HG03280 (cell line): ENCODE measurements around the gene PGRMC2.

Source experiments
- ATAC-seq: cut with Tn5 transposase; IDR thresholded peaks from one replicate; pipeline ENCODE4 v1.9.1; 2021; ENCODE audit warnings: mild to moderate bottlenecking, moderate library complexity; ENCODE audit not compliant: unreplicated experiment

The PGRMC2 gene

DNA sequence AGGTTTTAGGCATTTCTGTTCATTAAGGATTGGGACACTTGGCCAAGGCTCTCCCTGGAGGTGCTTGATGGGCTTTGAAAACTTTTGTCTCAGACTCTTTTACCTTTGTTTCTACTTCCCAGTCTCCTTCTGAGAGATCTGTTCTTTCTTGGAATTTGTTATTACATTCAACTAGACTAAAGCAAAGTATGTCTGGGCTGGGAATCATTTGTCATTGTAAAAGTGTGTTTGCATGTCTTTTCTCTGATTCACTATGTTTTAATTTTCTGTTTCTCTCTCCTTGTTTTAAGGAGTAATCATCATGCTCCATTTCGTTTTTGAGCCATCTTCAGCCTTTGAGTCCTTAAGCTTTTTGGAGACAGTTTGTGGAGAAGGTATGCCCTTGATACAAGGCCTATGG lies 12.2 kb upstream of the PGRMC2 start:
- ATAC-seq = no peak

DNA sequence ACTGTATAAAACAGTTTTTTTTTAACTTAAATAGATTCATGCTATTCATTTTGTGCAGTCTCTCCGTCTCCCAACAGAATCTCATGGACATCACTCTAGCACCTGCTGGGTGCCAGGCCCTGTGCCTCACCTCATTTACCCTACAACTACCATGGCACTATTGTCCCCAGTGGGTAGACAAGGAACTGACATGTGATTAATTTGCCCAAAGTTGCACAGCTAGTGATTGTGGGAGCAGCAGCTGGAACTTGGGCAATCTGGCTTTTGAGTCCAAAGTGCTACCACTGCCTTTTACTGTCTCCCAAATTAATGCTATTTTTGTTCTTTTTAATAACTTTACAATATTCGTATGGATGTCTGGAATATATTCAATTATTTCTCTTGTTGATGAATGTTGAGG lies 11.2 kb upstream of the PGRMC2 start:
- ATAC-seq = peak; percentile 76

DNA sequence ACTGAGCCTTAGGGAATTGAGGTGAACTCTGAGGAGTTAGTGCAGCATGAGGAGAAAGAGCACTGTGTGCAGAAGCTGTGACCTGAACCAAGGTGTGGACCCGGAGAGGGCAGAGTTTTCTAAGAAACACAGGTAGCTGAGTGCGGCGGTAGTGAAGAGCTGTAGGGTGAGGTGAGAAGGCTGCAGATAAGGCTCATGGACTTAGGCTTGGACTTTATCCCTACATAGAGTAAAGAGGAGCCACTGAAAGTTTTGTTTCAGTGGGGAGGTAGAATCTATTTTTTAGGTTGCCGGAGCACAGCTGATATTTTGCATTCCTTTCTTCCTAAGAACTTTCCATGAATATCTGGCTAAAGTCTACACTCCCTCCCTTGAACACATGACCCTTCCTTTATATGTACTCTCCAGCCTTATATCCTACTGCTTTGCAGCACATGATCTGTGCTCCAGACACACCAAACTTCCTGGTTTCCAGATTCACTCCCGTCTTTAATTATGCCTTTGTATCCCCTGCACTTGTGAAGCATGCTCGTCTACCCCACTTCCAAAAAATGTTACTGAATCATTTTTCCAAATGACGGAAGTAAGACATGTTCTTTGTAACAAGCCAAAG lies 10.6 kb upstream of the PGRMC2 start:
- ATAC-seq = no peak

DNA sequence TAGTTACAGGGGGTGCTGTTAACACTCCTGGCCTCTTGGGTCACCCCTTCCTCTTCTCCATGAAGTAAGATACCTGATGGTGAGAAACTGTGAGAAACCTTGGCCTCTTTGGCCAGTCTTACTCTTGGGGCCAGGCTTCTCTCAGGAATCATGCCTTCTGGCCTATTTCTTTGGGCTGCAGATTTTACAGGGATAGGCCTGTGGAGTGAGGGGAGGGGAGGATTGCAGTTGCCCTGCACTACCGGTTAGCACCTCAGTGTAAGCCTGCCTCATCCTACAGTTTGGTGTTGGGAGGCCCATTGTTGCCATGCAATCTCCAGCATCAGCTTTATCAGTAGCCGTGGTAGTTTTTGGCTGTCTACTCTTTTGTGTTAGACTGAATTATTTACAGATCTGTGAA lies 7.6 kb upstream of the PGRMC2 start:
- ATAC-seq = no peak

DNA sequence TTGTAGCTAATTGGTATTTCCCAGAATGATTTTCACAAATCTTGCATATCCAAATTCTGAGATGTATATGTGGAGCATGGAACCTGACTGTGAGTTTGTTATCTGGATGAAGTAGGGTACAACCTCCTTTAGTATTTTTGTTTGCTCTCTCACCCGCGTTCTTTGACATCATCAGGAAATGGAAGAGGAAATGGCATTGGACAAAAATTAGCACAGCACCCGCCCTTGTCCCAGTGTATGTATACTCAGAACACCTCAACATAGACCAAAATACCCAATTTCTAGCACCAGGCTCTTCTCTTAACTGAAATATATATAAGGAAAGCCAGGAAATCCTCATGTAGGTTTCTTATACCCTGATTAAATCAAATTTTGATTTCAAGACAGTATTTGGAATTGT lies 6.9 kb upstream of the PGRMC2 start:
- ATAC-seq = no peak

DNA sequence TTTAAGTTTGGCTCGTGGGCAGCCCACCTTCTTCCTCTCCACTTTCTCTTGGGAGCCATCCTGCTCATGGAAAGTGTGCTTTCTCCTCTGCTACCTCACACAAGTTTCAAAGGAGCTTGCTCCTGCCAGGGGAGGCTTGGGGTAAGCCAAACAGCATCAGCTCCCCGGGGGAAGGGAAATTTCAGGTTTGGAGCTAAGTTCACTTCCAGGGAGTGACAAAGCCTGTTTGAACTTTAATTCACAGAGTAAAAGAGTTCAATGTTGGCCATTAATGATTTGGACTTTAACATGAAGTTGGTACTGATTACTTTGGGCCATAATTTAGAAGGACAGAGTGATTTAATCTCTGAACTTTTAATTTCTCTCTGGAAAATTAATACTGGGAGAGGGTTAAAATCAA lies 4.7 kb upstream of the PGRMC2 start:
- no peak for ATAC-seq

DNA sequence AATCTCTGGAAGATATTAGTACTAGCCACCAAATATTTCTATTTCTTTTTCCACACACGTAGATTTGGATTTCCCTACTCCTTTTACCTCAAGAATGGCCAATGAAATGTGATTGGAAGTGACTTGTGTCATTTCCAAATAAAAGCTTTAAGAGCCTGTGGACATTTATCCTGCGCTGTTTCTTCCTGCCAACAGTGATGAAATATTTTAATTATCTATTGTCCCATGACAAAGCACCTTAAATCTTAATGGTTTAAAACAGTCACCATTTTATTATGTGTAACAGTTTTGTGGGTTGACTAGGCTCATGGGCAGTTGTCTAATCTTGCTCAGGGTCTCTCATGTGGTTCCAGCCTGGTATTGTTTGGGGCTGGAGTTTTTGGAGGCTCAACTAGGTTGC lies 3.5 kb upstream of the PGRMC2 start:
- no peak for ATAC-seq

DNA sequence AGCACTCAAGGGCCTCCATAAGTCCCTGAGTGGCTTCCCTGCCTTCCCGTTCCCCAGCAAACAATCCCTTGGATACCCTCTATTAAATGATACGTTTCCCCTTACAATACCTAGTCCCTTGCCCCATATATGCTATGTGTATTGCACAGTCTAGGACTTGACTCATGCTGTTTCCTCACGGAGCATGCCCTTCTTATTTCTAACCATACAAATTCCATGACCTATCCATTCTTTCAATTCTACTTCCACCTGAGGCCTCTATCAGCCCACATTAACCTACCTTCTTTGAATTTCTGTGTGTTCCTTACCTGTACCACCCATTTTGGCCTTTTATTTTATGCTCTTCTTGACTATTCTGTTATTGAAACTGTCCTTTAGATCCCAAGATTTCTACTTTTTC lies 2.9 kb upstream of the PGRMC2 start:
- no peak for ATAC-seq

DNA sequence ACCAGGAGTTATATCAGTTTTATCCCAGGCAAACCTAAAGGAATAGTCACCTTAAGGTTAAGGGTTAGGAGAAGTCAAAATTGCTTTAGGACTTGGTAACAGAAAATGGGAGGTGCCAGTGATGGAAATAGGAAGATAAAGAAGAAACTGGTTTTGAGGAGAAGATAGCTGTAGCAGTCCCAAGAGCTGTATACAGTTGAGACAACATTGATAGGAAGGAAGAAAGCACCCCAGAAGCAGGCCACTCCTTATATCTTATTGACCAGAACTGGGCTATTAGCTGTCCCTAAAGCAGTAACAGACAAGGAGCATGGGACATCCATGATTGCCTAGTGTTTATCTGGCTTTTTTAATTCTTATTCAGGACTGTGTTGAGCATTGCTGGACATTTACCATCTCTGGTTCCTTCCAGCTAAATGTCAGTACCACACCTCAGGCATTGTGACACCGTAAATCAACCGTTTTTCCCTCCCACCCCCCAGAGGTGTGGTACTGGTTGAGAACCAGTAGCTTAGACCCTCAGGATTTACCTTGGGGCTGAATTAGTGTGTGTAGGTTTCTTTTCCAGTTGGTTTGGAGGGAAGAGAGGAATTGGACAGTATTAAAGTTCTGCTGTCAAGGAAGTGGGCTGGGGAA lies 2.0 kb upstream of the PGRMC2 start:
- no peak for ATAC-seq

DNA sequence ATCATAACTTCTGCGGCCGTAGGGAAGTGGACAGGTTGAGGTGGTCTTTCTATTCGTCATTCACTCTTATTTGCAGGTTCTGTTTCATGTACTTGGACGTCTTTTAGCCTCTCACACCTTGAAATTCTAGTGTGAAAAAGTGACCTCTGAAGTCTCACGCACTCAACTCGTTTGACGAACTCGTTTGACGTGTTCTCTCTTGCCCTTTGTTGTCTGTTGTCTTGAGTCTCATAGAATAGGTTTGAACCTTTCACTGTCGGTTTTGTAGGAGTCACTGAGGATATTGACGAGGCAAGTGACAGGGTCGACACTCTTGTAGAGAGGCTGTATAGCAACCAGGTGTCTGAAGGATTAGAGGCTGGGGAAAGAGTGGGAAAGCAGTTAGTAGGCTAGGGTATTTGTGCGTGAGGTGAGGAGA lies 1.1 kb upstream of the PGRMC2 start:
- ATAC-seq = no peak

DNA sequence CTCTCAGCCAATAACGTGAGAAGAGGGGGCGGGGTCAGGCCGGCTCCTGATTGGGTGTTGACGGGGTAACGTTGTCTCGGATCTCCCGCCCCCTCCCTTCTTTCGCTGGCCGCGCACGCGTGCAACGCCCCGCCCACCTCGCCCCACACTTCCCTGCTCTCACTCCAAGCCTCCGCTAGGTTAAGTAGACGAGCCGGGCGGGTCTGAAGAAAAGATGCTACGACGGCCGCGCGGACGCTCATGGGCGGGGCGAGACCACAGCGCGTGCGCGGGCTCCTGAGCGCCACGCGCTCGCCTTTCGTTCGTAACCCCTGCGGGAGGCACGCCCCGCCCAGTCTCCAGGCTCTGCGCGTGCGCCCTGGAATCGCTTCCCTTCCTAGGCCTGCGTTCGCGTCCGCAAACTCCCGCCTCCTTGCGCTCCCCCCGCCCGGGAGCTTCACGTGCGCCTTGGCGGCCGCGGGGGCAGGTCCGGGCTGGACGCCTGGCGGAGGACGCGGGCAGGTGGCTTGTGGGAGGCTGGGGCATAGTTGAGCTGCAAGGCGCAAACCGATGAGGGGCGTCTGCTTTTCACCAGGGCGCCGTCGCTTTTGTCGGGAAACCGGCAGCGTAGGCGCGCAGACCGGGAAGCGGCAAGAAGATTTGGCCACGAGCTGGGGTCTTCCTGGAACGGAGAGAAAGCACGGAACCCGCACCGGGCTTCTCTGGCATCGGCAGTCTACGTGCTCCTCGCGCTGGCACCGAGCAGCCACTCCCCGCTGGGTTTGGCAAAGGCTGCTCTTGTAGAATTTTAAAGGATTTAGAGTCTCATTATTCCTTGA lies 467 bp upstream of the PGRMC2 start:
- peak; percentile 80 for ATAC-seq

DNA sequence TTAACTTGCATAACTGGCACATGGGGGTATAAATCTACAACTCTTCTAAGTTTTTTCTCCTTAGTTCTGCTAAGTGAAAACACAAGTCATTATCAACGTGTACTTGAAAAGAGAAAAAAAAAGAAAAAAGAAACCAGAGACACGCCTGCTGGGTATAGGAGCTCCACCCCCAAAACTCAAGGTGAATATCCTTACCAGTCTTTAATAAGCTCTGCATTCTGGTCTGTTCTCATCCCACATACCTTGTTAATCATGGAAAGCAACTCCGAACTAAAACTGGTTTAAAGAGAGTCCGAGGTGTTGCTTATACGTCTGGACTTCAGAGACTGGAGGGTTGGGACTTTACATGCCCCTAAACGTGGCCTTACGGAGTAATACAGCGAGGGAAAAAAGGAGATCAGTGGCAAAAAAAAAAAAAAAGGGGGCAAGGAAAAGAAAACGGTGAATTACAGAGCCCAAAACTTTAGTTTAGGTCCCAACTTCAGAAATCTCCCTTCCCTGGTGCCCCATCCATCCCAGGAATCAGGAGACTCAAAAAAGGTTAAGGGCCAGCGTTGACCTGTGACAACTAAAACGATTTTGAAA lies 1.0 kb downstream of the PGRMC2 start:
- peak; percentile 22 for ATAC-seq

DNA sequence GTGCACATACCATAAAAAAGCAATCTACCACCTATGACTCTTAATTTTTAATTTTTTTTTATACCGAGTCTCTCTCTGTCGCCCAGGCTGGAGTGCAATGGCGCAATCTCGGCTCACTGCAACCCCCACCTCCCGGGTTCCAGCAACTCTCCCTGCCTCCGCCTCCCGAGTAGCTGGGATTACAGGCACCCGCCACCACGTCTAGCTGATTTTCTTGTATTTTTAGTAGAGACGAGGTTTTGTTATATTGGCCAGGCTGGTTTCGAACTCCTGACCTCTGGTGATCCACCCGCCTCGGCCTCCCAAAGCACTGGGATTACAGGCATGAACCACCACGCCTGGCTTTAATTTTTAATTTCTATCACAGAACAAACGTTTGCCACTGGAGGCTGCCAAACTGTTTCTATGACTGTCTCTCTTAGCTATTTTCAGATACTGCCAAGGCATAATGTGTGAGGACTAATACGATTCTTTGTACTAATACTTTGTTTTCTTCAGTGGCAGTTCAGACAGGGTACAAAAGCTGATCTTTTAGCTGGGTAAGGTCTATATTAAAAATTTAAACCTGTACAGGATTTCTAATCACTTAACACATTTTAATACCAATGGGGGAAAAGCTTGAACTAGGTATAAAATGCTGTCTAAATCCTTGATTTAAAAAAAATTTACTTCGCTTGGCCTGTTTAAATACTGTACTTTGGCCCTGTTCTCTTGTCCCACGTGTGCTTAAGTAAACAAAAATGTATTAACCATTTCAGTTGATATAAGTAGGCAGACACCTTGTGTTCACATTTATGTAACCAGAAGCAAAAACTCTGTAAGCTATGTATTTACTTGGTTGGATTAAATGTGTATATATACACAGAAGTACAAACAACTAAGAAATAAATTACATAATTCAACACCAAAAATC lies 2.3 kb downstream of the PGRMC2 start:
- ATAC-seq = no peak

DNA sequence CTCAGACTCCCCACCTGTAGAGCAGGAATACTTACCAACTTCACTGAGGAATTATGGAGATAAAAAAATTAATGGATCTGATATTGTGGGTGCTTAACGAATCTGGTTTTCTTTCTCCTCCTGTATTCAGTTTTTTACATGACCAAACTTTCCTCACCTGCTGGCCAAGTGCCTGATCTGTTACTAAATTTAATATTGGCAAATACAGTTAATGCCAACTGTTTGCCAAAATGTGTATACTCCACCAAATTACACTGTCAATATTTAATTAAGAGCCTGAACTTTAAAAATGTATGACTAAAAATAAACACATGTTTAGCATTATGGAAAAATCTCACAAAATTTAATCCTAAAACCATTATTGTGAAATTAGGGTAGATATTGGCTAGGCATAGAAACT lies 3.3 kb downstream of the PGRMC2 start:
- ATAC-seq = no peak

DNA sequence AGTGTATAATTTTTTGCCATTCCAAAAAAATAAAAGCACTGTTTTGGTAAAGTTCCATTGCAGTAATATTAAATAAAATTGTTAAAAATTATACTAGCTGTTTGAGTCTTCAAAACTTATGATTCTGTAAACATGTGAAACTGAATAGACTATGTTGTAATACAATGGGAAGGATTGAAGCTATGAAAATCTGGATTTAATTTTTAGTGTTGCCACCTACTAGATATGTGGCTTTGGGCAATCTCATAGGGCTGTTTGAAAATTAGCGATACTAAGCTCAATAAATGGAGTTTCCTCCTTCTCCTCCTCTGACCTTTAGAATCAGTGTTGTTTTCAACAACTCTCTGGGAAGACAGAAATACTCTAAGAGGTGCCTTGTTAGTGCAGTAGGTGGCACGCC lies 4.5 kb downstream of the PGRMC2 start:
- no peak for ATAC-seq

DNA sequence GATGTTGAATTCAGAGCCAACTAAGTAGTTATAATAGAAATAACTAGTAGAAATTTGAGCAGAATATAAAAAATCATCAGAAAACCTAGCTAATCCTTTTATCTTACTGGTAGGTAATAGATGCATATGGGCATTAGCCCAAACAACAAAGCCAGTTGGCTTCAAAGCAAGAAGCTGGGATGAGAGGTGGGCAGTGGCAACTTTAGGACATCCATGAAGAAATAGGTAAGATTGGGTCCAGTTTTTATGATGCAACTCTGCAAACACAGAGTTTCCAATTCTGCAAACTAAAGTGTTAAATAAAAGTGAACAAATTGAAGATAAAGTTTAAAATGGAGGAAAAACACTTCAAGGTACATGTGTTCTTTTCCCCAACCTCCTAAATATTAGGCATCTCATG lies 5.1 kb downstream of the PGRMC2 start:
- no peak for ATAC-seq

DNA sequence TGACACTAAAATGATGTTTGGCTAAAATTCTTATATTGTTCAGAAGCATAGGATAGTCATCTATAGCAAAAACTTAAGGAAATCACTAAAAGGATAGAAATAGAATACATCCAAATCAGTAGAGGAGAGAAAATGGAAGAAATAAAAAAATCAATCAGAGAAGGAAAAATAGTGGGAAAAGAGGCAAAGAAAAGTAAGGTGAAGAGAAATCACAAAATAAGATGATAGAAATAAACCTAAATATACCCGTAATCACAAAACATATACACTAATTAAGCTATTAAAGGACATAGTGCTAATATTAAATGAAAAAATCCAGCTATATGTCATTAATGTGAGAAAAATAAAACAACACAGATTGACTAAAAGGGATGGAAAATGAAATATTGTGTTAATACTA lies 6.3 kb downstream of the PGRMC2 start:
- no peak for ATAC-seq

DNA sequence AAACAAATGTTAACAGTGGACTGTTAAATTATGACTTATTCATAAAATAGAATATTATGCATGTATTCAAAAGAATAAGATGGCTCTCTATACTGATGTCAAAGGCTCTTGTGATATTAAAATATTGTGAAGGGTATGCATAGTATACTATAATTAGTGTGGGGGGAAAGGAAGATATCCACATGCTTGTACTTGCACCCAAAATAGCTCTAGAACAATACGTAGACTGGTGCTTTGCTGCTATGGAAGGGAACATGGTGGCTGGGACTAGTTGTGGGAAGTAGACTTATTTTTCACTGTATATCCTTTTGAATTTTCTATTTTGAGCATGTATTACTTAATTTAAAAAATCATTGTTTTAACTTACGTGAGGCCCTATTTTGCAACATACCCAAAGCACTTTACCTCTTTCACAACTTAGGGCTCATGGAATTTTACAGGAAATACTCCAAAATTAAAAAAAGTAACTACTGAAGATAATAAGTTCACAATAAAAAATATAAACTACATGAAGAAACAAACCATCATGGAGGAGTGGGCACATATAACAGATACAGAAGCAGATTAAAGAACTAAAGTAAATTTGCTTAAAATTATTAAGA lies 7.9 kb downstream of the PGRMC2 start:
- ATAC-seq = no peak

DNA sequence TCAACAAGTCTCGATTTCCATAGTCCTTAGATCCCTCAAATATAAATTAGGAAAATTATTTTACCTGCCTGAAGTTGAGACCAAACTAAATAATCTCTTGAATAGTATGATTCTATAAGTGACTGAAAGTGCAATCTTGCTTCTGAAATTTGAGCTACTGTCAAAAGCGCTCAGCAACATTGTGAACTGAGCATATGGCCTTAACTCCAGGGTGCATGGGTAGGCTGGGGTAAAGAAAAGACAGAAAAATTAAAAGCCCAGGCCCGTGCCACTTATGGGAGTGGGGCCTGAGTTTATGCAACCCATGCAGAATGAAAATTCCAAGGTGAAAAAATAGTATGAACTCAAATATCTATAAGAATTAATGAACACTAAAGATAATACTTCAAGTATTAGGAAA lies 9.8 kb downstream of the PGRMC2 start:
- ATAC-seq = no peak

DNA sequence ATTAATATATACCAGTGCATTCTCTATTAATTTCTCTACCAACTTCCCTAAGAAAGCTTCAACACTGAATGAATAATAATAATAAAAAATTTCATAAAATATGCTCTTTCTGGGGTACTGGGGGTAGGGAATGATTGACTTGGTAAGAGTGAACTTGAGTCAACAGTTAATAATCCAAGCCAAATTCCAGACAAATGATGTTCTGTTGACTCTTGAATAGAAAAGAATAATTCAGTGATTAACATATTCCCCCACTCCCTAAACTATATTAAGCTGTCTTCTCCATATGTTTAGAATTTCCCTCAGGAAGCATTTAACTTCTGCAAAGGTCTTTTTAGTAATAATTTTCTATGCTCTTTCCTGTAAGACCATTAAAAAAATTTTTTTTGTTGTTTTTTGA lies 12.3 kb downstream of the PGRMC2 start:
- ATAC-seq = no peak
